Brain microvascular endothelial cell (primary cell): ENCODE results near the gene ROR2.

Source experiments
- DNase-seq: peaks from one replicate; pipeline ENCODE4 v3.0.0-alpha.2; 2020
- H3K27ac ChIP-seq: fragments of 250-450 bp; sonication (Bioruptor Pico); 2 replicates; pipeline ENCODE4 v1.5.1; 2020; ENCODE audit warnings: mild to moderate bottlenecking, moderate library complexity
- H3K27me3 ChIP-seq: fragments of 250-450 bp; sonication (Bioruptor Pico); replicated peaks from 2 replicates; pipeline ENCODE4 v1.5.1; 2020; ENCODE audit warnings: mild to moderate bottlenecking
- H3K36me3 ChIP-seq: fragments of 250-450 bp; sonication (Bioruptor Pico); replicated peaks from 2 replicates; pipeline ENCODE4 v1.5.1; 2020; ENCODE audit warnings: mild to moderate bottlenecking
- H3K4me3 ChIP-seq: 2 replicates; pipeline ENCODE4 v1.5.1; 2011; ENCODE audit warnings: low read depth, mild to moderate bottlenecking, control low read depth, low read length, moderate library complexity
- in situ Hi-C: cut with HindIII; loops from 2 replicates; pipeline ENCODE4 v1.10.0; 2017; ENCODE audit warnings: low sequenced_read_pairs, low pct_ligation_motif_present
- TF ChIP-seq, protein P1 (sequence below): IDR thresholded peaks from 2 replicates; pipeline ENCODE4 v1.5.1; 2011; ENCODE audit warnings: low read depth, mild to moderate bottlenecking, moderate library complexity, low read length, control low read depth, inconsistent platforms; ENCODE audit errors: missing control alignments

The ROR2 gene

DNA sequence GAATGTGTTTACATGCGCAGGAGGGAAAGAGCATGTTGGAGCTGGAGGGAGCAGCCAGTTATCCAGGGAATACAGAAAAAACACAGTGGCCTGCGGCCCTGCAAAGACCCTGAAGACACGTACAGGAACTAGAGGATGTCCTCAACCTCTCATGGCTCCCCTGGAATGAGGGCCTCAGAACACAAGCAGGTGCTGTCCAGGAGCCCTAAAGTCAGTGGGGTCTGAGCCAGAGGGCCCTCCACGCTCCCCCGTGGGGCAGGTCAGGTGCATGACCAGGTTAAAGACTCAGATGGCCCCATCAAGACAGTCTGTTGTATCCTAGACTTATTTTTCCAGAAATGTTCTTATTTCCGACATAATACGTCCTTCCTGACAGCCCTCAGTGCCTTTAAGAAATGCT, 106.9 kb downstream of the ROR2 start:
- TF ChIP-seq, protein P1, sequence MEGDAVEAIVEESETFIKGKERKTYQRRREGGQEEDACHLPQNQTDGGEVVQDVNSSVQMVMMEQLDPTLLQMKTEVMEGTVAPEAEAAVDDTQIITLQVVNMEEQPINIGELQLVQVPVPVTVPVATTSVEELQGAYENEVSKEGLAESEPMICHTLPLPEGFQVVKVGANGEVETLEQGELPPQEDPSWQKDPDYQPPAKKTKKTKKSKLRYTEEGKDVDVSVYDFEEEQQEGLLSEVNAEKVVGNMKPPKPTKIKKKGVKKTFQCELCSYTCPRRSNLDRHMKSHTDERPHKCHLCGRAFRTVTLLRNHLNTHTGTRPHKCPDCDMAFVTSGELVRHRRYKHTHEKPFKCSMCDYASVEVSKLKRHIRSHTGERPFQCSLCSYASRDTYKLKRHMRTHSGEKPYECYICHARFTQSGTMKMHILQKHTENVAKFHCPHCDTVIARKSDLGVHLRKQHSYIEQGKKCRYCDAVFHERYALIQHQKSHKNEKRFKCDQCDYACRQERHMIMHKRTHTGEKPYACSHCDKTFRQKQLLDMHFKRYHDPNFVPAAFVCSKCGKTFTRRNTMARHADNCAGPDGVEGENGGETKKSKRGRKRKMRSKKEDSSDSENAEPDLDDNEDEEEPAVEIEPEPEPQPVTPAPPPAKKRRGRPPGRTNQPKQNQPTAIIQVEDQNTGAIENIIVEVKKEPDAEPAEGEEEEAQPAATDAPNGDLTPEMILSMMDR: no peak

DNA sequence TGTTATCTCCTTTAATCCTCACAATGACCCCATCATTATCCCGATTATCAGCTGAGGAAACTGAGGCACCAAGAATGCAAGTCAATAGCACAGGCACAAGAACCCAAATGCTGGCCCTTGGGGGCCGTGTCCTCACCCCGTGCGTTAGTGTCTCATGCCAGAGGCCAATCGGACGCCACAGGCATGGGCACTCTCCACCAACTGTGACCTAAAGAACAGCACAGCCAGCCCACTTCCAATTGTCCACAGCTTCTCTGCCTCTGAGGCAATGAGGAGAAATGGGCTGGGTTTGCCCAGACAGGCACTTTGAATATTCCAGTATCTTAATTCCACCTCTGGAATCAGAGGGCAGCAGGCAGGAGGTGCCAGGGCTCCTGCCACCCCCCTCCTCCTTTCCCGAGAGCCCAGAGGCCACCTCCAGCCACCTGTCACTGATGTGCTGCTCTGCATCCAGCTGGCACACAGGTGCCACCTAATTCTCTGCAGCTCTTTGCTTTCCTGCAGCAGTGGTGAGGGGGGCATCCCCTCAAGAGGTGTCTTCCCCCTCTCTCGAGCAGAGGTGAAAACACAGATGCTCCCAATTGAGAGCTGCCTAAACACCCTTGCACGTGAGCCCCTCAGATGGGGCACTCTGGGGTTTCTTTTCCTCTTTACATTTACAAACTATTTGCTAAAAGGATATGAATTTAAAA, 107.5 kb downstream of the ROR2 start:
- Histone ChIP-seq H3K4me3 (no peak overlapping the region), H3K27me3 (peaks cover 8% of the 10 kb centered on the region), H3K27ac (no peak overlapping the region), H3K36me3 (no peaks in the 10 kb centered on the region)
- TF ChIP-seq, protein P1: no peak
- DNase-seq: no peak
- in situ Hi-C loops: no loop called here

More for the DNA sequence above, 106.9 kb downstream of the ROR2 start:
- H3K4me3 ChIP-seq: no peak overlapping the region
- H3K27ac ChIP-seq: no peak overlapping the region
- in situ Hi-C loops: no loop called here
- peaks cover 8% of the 10 kb centered on the region for H3K27me3 ChIP-seq
- no peak for DNase-seq
- no peaks in the 10 kb centered on the region for H3K36me3 ChIP-seq

DNA sequence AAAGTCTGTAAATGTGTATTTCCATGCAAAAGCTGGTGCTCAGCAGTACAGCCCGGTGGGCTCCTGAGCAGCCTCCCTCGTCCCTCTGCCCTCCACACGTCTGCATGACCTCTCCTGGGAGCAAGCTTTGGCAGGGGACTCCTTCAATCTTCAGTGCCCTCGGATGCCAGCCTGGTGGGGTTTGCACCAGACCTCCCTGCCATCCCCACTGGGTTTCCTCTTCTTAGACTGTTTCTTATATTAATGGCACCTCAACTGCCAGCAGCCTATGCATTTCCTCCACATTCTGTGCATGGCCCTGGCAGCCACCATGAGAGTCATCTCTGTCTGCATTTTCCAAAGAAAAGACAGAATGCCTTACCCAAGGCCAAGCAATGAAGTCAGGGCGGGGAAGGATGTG, 108.4 kb downstream of the ROR2 start:
- DNase-seq: no peak
- no peak overlapping the region for H3K27ac ChIP-seq
- in situ Hi-C loops: no loop called here
- peaks cover 8% of the 10 kb centered on the region for H3K27me3 ChIP-seq
- H3K36me3 ChIP-seq: no peaks in the 10 kb centered on the region
- no peak overlapping the region for H3K4me3 ChIP-seq
- TF ChIP-seq, protein P1: no peak

DNA sequence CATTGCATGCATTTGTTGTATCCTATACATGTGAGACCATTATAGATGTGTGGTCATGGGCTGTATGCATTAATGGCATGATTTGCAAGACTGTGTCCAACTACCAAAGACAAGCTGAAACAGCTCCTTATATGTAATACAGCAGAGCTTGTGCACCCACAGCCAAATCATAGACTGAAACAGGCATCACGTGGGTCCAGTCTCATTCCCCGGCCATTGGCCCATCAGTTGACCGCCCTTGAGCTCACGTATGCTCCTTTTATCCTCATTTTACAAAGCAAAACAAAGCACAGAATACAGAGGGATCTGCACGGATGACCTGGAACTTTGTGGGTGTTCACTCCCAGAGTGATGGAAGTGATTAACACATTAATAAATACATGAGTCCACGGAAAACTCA, 109.1 kb downstream of the ROR2 start:
- Histone ChIP-seq H3K36me3 (no peaks in the 10 kb centered on the region), H3K4me3 (no peak overlapping the region), H3K27ac (no peak overlapping the region), H3K27me3 (peaks cover 8% of the 10 kb centered on the region)
- in situ Hi-C loops: no loop called here
- TF ChIP-seq, protein P1: no peak
- no peak for DNase-seq

DNA sequence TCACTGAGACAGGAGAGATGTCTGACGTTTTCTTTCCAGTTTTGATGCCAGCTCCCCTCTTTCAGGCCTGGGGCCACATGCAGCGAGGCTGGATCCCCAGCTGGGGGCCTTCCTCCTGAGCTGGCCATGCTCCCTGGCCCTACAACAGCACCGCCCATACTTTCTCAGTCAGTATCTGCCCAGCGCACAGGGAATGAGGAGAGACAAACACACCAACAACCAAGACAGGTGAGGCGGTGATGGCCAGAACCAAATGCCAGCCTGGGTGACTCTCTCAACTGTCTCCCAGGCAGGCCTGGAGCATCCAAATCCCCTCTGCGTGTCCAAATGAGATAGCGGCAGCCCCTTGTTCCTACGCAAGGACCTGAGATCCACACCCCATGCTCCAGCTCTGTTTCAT, 109.6 kb downstream of the ROR2 start:
- TF ChIP-seq, protein P1: no peak
- H3K4me3 ChIP-seq: no peak overlapping the region
- no peak overlapping the region for H3K27ac ChIP-seq
- DNase-seq: no peak
- peaks cover 8% of the 10 kb centered on the region for H3K27me3 ChIP-seq
- H3K36me3 ChIP-seq: no peaks in the 10 kb centered on the region
- in situ Hi-C loops: no loop called here

DNA sequence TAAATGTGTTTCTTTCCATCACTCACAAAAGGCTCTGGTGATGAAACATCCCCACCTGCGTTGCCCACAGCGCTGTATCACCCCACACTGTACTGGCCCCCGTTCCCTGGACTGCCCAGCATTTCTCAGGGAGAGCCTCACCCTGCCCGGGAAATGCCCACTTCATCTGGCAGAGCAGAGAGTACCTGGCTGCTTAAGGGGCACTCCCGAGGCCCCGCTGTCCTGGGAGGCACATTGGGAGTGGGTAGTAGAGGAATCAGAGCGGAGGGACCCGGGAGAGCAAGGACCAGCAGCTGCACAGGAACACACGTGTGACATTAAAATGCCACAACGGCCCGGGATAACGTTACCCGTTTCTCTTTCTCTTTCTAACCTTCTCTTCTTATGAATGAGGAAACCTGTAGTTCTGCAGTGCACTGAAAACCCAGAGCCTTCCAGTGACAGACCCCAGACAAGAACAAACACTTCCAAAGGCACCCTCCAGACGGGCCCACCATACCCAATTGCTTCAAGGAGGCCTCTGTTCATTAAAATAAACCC, 110.0 kb downstream of the ROR2 start:
- peaks cover 8% of the 10 kb centered on the region for H3K27me3 ChIP-seq
- no peak overlapping the region for H3K4me3 ChIP-seq
- no peak for DNase-seq
- TF ChIP-seq, protein P1: no peak
- no peaks in the 10 kb centered on the region for H3K36me3 ChIP-seq
- H3K27ac ChIP-seq: no peak overlapping the region
- in situ Hi-C loops: no loop called here
